Small intestine (tissue), 7 donors: ENCODE results near the gene ONECUT1. TPM values are rescaled to one million over a fixed set of nuclear protein-coding genes. Genes with fewer than 3 reads are reported as not detected.

Experiments used
- DNase-seq, 2 donors: peaks; one replicate each; pipeline versions ENCODE4 v3.0.0 to v3.0.0-alpha.2; 2013
- FAIRE-seq: peaks from 2 replicates; lab custom pipeline; 2012; peaks lifted over from hg19 to GRCh38; lab: Jason Lieb, UNC
- H3K27ac ChIP-seq, 3 donors: one replicate each; pipeline ENCODE4 v1.5.1; 2013; ENCODE audit warnings: low read length in 2 of 3, mild to moderate bottlenecking in 2 of 3, control low read depth in 1 of 3, inconsistent platforms in 1 of 3, low read depth in 1 of 3, moderate library complexity in 1 of 3
- H3K27me3 ChIP-seq, 3 donors: one replicate each; pipeline ENCODE4 v1.6.1; 2013; ENCODE audit warnings: low read length in 3 of 3, inconsistent platforms in 1 of 3; ENCODE audit not compliant: control insufficient read depth in 3 of 3, insufficient read depth in 3 of 3
- H3K36me3 ChIP-seq, 3 donors: one replicate each; pipeline ENCODE4 v1.6.1; 2013; ENCODE audit warnings: low read length in 3 of 3, inconsistent platforms in 1 of 3, low read depth in 1 of 3, mild to moderate bottlenecking in 1 of 3, moderate library complexity in 1 of 3; ENCODE audit not compliant: control insufficient read depth in 3 of 3, insufficient read depth in 2 of 3
- H3K4me1 ChIP-seq, 3 donors: one replicate each; pipeline ENCODE4 v1.6.1; 2013; ENCODE audit warnings: low read length in 2 of 3, inconsistent platforms in 1 of 3, low read depth in 1 of 3, mild to moderate bottlenecking in 1 of 3, moderate library complexity in 1 of 3; ENCODE audit not compliant: control insufficient read depth in 3 of 3, insufficient read depth in 2 of 3
- H3K4me3 ChIP-seq, 3 donors: one replicate each; pipeline ENCODE4 v1.5.1; 2013; ENCODE audit warnings: low read length in 3 of 3, control low read depth in 1 of 3, inconsistent platforms in 1 of 3, low read depth in 1 of 3, mild to moderate bottlenecking in 1 of 3, moderate library complexity in 1 of 3
- H3K9me3 ChIP-seq, 2 donors: one replicate each; pipeline ENCODE4 v1.6.1; 2013; ENCODE audit warnings: low read depth in 1 of 2, low read length in 1 of 2; ENCODE audit not compliant: control insufficient read depth in 2 of 2, insufficient read depth in 1 of 2
- WGBS, 3 donors: extraction: QIAGEN DNeasy Blood & Tissue Kit; methylation state at CpG; one replicate each; pipeline ENCODE4 v1.1.7; 2013; 5-methylcytosine and 5-hydroxymethylcytosine counted together
- polyA plus RNA-seq, 4 donors: library from polyadenylated mRNA; stranded (reverse) in 3 of 4; unstranded in 1 of 4; fragments of 200-250 nt in 3 of 4; fragments of 120-200 nt in 1 of 4; gene quantifications; one replicate each; pipeline versions ENCODE4 v1.2.1 to v1.2.3, GENCODE V29; 2013
- donor health status: healthy with polysubstance abuse.
- donor health status: control.
- donor health status: control.
- donor health status: Bipolar disorder and iron deficiency.
- donor health status: healthy.

The ONECUT1 gene
- polyA plus RNA-seq, 4 donors, result not detected

- H3K27ac ChIP-seq, result no peak overlapping the region
- H3K4me3 ChIP-seq, result no peak overlapping the region
- no peak for DNase-seq
- WGBS, 3 donors, result 62 to 72% (median 70%) methylated on average over 3 of the region's 3 CpGs
- H3K4me1 ChIP-seq, result no peaks in the 10 kb centered on the region
- H3K9me3 ChIP-seq, result no peaks in the 10 kb centered on the region
- H3K36me3 ChIP-seq, result no peaks in the 10 kb centered on the region
- H3K27me3 ChIP-seq, result no peaks in the 10 kb centered on the region
- FAIRE-seq, result no peak
Observed at GRCh38 chr15:52734329-52734728, 55.8 kb downstream of the ONECUT1 start.

GRCh38 chr15:52733696-52734255 lies 56.4 kb downstream of the ONECUT1 start:
- no peak overlapping the region for H3K27ac ChIP-seq
- H3K9me3 ChIP-seq, result no peaks in the 10 kb centered on the region
- FAIRE-seq, result no peak
- H3K4me1 ChIP-seq, result no peaks in the 10 kb centered on the region
- H3K4me3 ChIP-seq, result no peak overlapping the region
- WGBS, 3 donors, result 92 to 96% (median 96%) methylated on average over 1 of the region's 1 CpG
- no peaks in the 10 kb centered on the region for H3K36me3 ChIP-seq
- no peaks in the 10 kb centered on the region for H3K27me3 ChIP-seq
- DNase-seq, result no peak

- DNase-seq (no peak), FAIRE-seq (no peak)
- Histone ChIP-seq H3K9me3 (no peaks in the 10 kb centered on the region), H3K36me3 (no peaks in the 10 kb centered on the region), H3K27me3 (no peaks in the 10 kb centered on the region), H3K4me3 (no peak overlapping the region), H3K27ac (no peak overlapping the region), H3K4me1 (no peaks in the 10 kb centered on the region)
Observed at GRCh38 chr15:52733088-52733487, 57.0 kb downstream of the ONECUT1 start.

GRCh38 chr15:52732551-52732950 lies 57.6 kb downstream of the ONECUT1 start:
- Histone ChIP-seq H3K27ac (no peak overlapping the region), H3K27me3 (no peaks in the 10 kb centered on the region), H3K4me1 (no peaks in the 10 kb centered on the region), H3K36me3 (no peaks in the 10 kb centered on the region), H3K4me3 (no peak overlapping the region), H3K9me3 (no peaks in the 10 kb centered on the region)
- 86 to 92% (median 86%) methylated on average over 3 of the region's 3 CpGs for WGBS, 3 donors
- DNase-seq (no peak), FAIRE-seq (no peak)

GRCh38 chr15:52731732-52732470 lies 58.2 kb downstream of the ONECUT1 start:
- WGBS, 3 donors, result 73 to 83% (median 79%) methylated on average over 2 of the region's 2 CpGs
- H3K27me3 ChIP-seq, result no peaks in the 10 kb centered on the region
- FAIRE-seq, result no peak

GRCh38 chr15:52731004-52731403 lies 59.1 kb downstream of the ONECUT1 start:
- WGBS, 3 donors, result 73 to 93% (median 73%) methylated on average over 3 of the region's 3 CpGs
- H3K9me3 ChIP-seq, result no peaks in the 10 kb centered on the region
- no peak for FAIRE-seq
- H3K27me3 ChIP-seq, result no peaks in the 10 kb centered on the region
- no peaks in the 10 kb centered on the region for H3K36me3 ChIP-seq
- H3K27ac ChIP-seq, result no peak overlapping the region
- no peak for DNase-seq
- H3K4me3 ChIP-seq, result no peak overlapping the region
- no peaks in the 10 kb centered on the region for H3K4me1 ChIP-seq

More at GRCh38 chr15:52731732-52732470, 58.2 kb downstream of the ONECUT1 start:
- Histone ChIP-seq H3K36me3 (no peaks in the 10 kb centered on the region), H3K27ac (no peak overlapping the region), H3K4me1 (no peaks in the 10 kb centered on the region), H3K4me3 (no peak overlapping the region), H3K9me3 (no peaks in the 10 kb centered on the region)
- DNase-seq, result no peak

GRCh38 chr15:52730594-52730993 lies 59.5 kb downstream of the ONECUT1 start:
- FAIRE-seq (no peak), DNase-seq (no peak)
- H3K27me3 ChIP-seq, result peaks cover 0 to under 1% (median 0%) of the 10 kb centered on the region in 3 donors
- no peaks in the 10 kb centered on the region for H3K9me3 ChIP-seq
- H3K4me1 ChIP-seq, result no peaks in the 10 kb centered on the region
- WGBS, 3 donors, result 56 to 75% (median 58%) methylated on average over 7 of the region's 7 CpGs
- no peak overlapping the region for H3K4me3 ChIP-seq
- H3K36me3 ChIP-seq, result no peaks in the 10 kb centered on the region
- H3K27ac ChIP-seq, result no peak overlapping the region

GRCh38 chr15:52730173-52730572 lies 60.0 kb downstream of the ONECUT1 start:
- Histone ChIP-seq H3K4me3 (no peak overlapping the region), H3K9me3 (no peaks in the 10 kb centered on the region), H3K4me1 (no peaks in the 10 kb centered on the region), H3K27me3 (peaks cover 0 to 3% (median 0%) of the 10 kb centered on the region in 3 donors), H3K27ac (no peak overlapping the region), H3K36me3 (no peaks in the 10 kb centered on the region)
- WGBS, 3 donors, result 19 to 33% (median 20%) methylated on average over 4 of the region's 4 CpGs
- FAIRE-seq (no peak), DNase-seq (peak in 1 of 2 donors; percentile 48)
